Measurements from ENCODE around the gene EXOC4.

The EXOC4 gene

GRCh38 chr7:133484086-133484485 lies 231.2 kb downstream of the EXOC4 start:
- Histone ChIP-seq H3K9me3 (ENCODE audit: control insufficient read depth in 5 of 5, low read length in 5 of 5) (no peaks in the 10 kb centered on the region), H3K27me3 (ENCODE audit: control insufficient read depth in 5 of 5, insufficient read depth in 4 of 5, low read length in 5 of 5) (no peaks in the 10 kb centered on the region), H3K9ac (ENCODE audit: low read length in 5 of 5) (no peak overlapping the region), H3K4me1 (ENCODE audit: control insufficient read depth in 5 of 5, insufficient read depth in 5 of 5, low read length in 5 of 5) (no peaks in the 10 kb centered on the region), H3K27ac (ENCODE audit: low read depth, low read length) (no peak overlapping the region), H3K4me3 (ENCODE audit: low read depth in 1 of 5, low read length in 5 of 5) (no peak overlapping the region), H3K36me3 (ENCODE audit: control insufficient read depth in 5 of 5, insufficient read depth in 5 of 5, low read length in 5 of 5) (peaks cover 7 to 22% (median 12%) of the 10 kb centered on the region in 5 donors)

GRCh38 chr7:133489906-133490305 lies 237.0 kb downstream of the EXOC4 start:
- H3K4me1 ChIP-seq (ENCODE audit: control insufficient read depth in 5 of 5, insufficient read depth in 5 of 5, low read length in 5 of 5), result no peaks in the 10 kb centered on the region
- H3K9ac ChIP-seq (ENCODE audit: low read length in 5 of 5), result no peak overlapping the region
- H3K27ac ChIP-seq (ENCODE audit: low read depth, low read length), result no peak overlapping the region
- H3K9me3 ChIP-seq (ENCODE audit: control insufficient read depth in 5 of 5, low read length in 5 of 5), result no peaks in the 10 kb centered on the region
- no peak overlapping the region for H3K4me3 ChIP-seq (ENCODE audit: low read depth in 1 of 5, low read length in 5 of 5)
- no peaks in the 10 kb centered on the region for H3K27me3 ChIP-seq (ENCODE audit: control insufficient read depth in 5 of 5, insufficient read depth in 4 of 5, low read length in 5 of 5)
- peaks cover 3 to 9% (median 7%) of the 10 kb centered on the region in 5 donors for H3K36me3 ChIP-seq (ENCODE audit: control insufficient read depth in 5 of 5, insufficient read depth in 5 of 5, low read length in 5 of 5)

GRCh38 chr7:133491201-133491691 lies 238.4 kb downstream of the EXOC4 start:
- Histone ChIP-seq H3K27ac (ENCODE audit: low read depth, low read length) (no peak overlapping the region), H3K4me1 (ENCODE audit: control insufficient read depth in 5 of 5, insufficient read depth in 5 of 5, low read length in 5 of 5) (no peaks in the 10 kb centered on the region), H3K9me3 (ENCODE audit: control insufficient read depth in 5 of 5, low read length in 5 of 5) (no peaks in the 10 kb centered on the region), H3K4me3 (ENCODE audit: low read depth in 1 of 5, low read length in 5 of 5) (no peak overlapping the region), H3K36me3 (ENCODE audit: control insufficient read depth in 5 of 5, insufficient read depth in 5 of 5, low read length in 5 of 5) (peaks cover 3 to 9% (median 7%) of the 10 kb centered on the region in 5 donors), H3K9ac (ENCODE audit: low read length in 5 of 5) (no peak overlapping the region), H3K27me3 (ENCODE audit: control insufficient read depth in 5 of 5, insufficient read depth in 4 of 5, low read length in 5 of 5) (no peaks in the 10 kb centered on the region)

GRCh38 chr7:133491846-133492652 lies 239.2 kb downstream of the EXOC4 start:
- Histone ChIP-seq H3K27ac (ENCODE audit: low read depth, low read length) (no peak overlapping the region), H3K36me3 (ENCODE audit: control insufficient read depth in 5 of 5, insufficient read depth in 5 of 5, low read length in 5 of 5) (peaks cover 3 to 9% (median 7%) of the 10 kb centered on the region in 5 donors), H3K4me3 (ENCODE audit: low read depth in 1 of 5, low read length in 5 of 5) (no peak overlapping the region), H3K27me3 (ENCODE audit: control insufficient read depth in 5 of 5, insufficient read depth in 4 of 5, low read length in 5 of 5) (no peaks in the 10 kb centered on the region), H3K9me3 (ENCODE audit: control insufficient read depth in 5 of 5, low read length in 5 of 5) (no peaks in the 10 kb centered on the region), H3K9ac (ENCODE audit: low read length in 5 of 5) (no peak overlapping the region), H3K4me1 (ENCODE audit: control insufficient read depth in 5 of 5, insufficient read depth in 5 of 5, low read length in 5 of 5) (no peaks in the 10 kb centered on the region)

- Histone ChIP-seq H3K36me3 (ENCODE audit: control insufficient read depth in 5 of 5, insufficient read depth in 5 of 5, low read length in 5 of 5) (no peaks in the 10 kb centered on the region), H3K4me3 (ENCODE audit: low read depth in 1 of 5, low read length in 5 of 5) (no peak overlapping the region), H3K9ac (ENCODE audit: low read length in 5 of 5) (no peak overlapping the region), H3K27me3 (ENCODE audit: control insufficient read depth in 5 of 5, insufficient read depth in 4 of 5, low read length in 5 of 5) (no peaks in the 10 kb centered on the region), H3K27ac (ENCODE audit: low read depth, low read length) (no peak overlapping the region), H3K9me3 (ENCODE audit: control insufficient read depth in 5 of 5, low read length in 5 of 5) (no peaks in the 10 kb centered on the region), H3K4me1 (ENCODE audit: control insufficient read depth in 5 of 5, insufficient read depth in 5 of 5, low read length in 5 of 5) (no peaks in the 10 kb centered on the region)
Observed at GRCh38 chr7:133497061-133497460, 244.2 kb downstream of the EXOC4 start.

DNA sequence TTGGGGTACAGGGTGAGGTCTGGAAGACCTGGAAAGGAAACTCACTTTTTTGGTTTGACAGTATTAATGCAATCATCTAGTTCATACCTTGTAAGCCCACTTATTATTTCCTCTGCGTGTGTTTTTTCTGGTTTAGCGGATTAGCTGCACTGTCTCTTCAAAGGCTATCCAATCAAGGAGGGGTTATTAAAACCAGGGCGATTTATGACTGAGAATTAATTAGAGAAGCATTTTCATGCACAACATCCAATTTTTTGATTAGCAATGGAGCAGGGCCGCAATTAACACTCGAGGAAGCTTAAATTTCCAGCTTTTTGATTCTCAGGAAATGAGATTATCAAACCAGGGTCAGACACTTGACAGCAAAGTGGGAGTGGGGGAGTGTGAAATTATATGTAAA lies 248.9 kb downstream of the EXOC4 start:
- Histone ChIP-seq H3K4me3 (ENCODE audit: low read depth in 1 of 5, low read length in 5 of 5) (no peak overlapping the region), H3K9me3 (ENCODE audit: control insufficient read depth in 5 of 5, low read length in 5 of 5) (no peaks in the 10 kb centered on the region), H3K27ac (ENCODE audit: low read depth, low read length) (no peak overlapping the region), H3K27me3 (ENCODE audit: control insufficient read depth in 5 of 5, insufficient read depth in 4 of 5, low read length in 5 of 5) (no peaks in the 10 kb centered on the region), H3K4me1 (ENCODE audit: control insufficient read depth in 5 of 5, insufficient read depth in 5 of 5, low read length in 5 of 5) (no peaks in the 10 kb centered on the region), H3K36me3 (ENCODE audit: control insufficient read depth in 5 of 5, insufficient read depth in 5 of 5, low read length in 5 of 5) (no peaks in the 10 kb centered on the region), H3K9ac (ENCODE audit: low read length in 5 of 5) (no peak overlapping the region)

GRCh38 chr7:133502498-133502897 lies 249.6 kb downstream of the EXOC4 start:
- Histone ChIP-seq H3K4me1 (ENCODE audit: control insufficient read depth in 5 of 5, insufficient read depth in 5 of 5, low read length in 5 of 5) (no peaks in the 10 kb centered on the region), H3K36me3 (ENCODE audit: control insufficient read depth in 5 of 5, insufficient read depth in 5 of 5, low read length in 5 of 5) (no peaks in the 10 kb centered on the region)

GRCh38 chr7:133502972-133503371 lies 250.1 kb downstream of the EXOC4 start:
- Histone ChIP-seq H3K27me3 (ENCODE audit: control insufficient read depth in 5 of 5, insufficient read depth in 4 of 5, low read length in 5 of 5) (no peaks in the 10 kb centered on the region), H3K27ac (ENCODE audit: low read depth, low read length) (no peak overlapping the region), H3K9ac (ENCODE audit: low read length in 5 of 5) (no peak overlapping the region), H3K4me3 (ENCODE audit: low read depth in 1 of 5, low read length in 5 of 5) (no peak overlapping the region), H3K9me3 (ENCODE audit: control insufficient read depth in 5 of 5, low read length in 5 of 5) (no peaks in the 10 kb centered on the region), H3K36me3 (ENCODE audit: control insufficient read depth in 5 of 5, insufficient read depth in 5 of 5, low read length in 5 of 5) (no peaks in the 10 kb centered on the region), H3K4me1 (ENCODE audit: control insufficient read depth in 5 of 5, insufficient read depth in 5 of 5, low read length in 5 of 5) (no peaks in the 10 kb centered on the region)

More at GRCh38 chr7:133502498-133502897, 249.6 kb downstream of the EXOC4 start:
- Histone ChIP-seq H3K27ac (ENCODE audit: low read depth, low read length) (no peak overlapping the region), H3K4me3 (ENCODE audit: low read depth in 1 of 5, low read length in 5 of 5) (no peak overlapping the region), H3K9me3 (ENCODE audit: control insufficient read depth in 5 of 5, low read length in 5 of 5) (no peaks in the 10 kb centered on the region), H3K27me3 (ENCODE audit: control insufficient read depth in 5 of 5, insufficient read depth in 4 of 5, low read length in 5 of 5) (no peaks in the 10 kb centered on the region), H3K9ac (ENCODE audit: low read length in 5 of 5) (no peak overlapping the region)

GRCh38 chr7:133504825-133505224 lies 251.9 kb downstream of the EXOC4 start:
- H3K9me3 ChIP-seq (ENCODE audit: control insufficient read depth in 5 of 5, low read length in 5 of 5), result no peaks in the 10 kb centered on the region
- H3K4me1 ChIP-seq (ENCODE audit: control insufficient read depth in 5 of 5, insufficient read depth in 5 of 5, low read length in 5 of 5), result no peaks in the 10 kb centered on the region
- no peak overlapping the region for H3K4me3 ChIP-seq (ENCODE audit: low read depth in 1 of 5, low read length in 5 of 5)
- no peaks in the 10 kb centered on the region for H3K27me3 ChIP-seq (ENCODE audit: control insufficient read depth in 5 of 5, insufficient read depth in 4 of 5, low read length in 5 of 5)
- no peaks in the 10 kb centered on the region for H3K36me3 ChIP-seq (ENCODE audit: control insufficient read depth in 5 of 5, insufficient read depth in 5 of 5, low read length in 5 of 5)
- no peak overlapping the region for H3K27ac ChIP-seq (ENCODE audit: low read depth, low read length)
- no peak overlapping the region for H3K9ac ChIP-seq (ENCODE audit: low read length in 5 of 5)

DNA sequence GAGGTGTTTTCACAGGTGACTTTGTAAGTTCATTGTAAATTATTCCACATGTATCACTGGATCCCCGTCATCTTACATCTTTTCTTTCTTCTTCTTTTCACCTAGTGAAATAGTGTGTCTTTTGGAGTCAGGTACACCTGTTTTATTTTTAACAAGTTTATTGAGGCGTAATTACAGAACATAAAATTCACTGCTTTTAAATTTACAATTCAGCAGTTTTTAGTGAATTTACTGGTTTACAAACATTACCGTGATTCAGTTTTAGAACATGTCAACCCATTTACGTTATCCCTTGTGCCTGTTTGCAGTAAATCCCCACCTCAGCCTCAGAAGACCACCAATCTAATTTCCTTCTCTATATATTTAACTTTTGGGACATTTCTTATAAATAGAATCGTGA lies 256.9 kb downstream of the EXOC4 start:
- H3K27ac ChIP-seq (ENCODE audit: low read depth, low read length), result no peak overlapping the region
- no peaks in the 10 kb centered on the region for H3K36me3 ChIP-seq (ENCODE audit: control insufficient read depth in 5 of 5, insufficient read depth in 5 of 5, low read length in 5 of 5)
- no peak overlapping the region for H3K4me3 ChIP-seq (ENCODE audit: low read depth in 1 of 5, low read length in 5 of 5)
- H3K27me3 ChIP-seq (ENCODE audit: control insufficient read depth in 5 of 5, insufficient read depth in 4 of 5, low read length in 5 of 5), result no peaks in the 10 kb centered on the region
- H3K9ac ChIP-seq (ENCODE audit: low read length in 5 of 5), result no peak overlapping the region
- no peaks in the 10 kb centered on the region for H3K9me3 ChIP-seq (ENCODE audit: control insufficient read depth in 5 of 5, low read length in 5 of 5)
- no peaks in the 10 kb centered on the region for H3K4me1 ChIP-seq (ENCODE audit: control insufficient read depth in 5 of 5, insufficient read depth in 5 of 5, low read length in 5 of 5)

Data from subcutaneous abdominal adipose tissue (tissue), 5 donors.